Psoas muscle (tissue), 8 donors: ENCODE data around the gene LOXHD1. TPM values are rescaled to one million over a fixed set of nuclear protein-coding genes. Genes with fewer than 3 reads are reported as not detected.

Experiments used
- ATAC-seq, 4 donors: fragments of 200-7000 bp; cut with Tn5 transposase; one replicate each; pipeline ENCODE4 v1.9.1; 2020; ENCODE audit warnings: moderate library complexity in 3 of 4, mild to moderate bottlenecking in 2 of 4
- DNase-seq, 2 donors: peaks; one replicate each; pipeline ENCODE4 v3.0.0-alpha.2; 2020
- H3K27ac ChIP-seq: fragments of 200-600 bp; one replicate; pipeline ENCODE4 v1.8.0; 2022
- H3K27me3 ChIP-seq, 3 donors: fragments of 200-600 bp in 1 of 3; one replicate each; pipeline versions ENCODE4 v1.6.1 to v1.8.0; 2013 to 2022; ENCODE audit warnings: low read length in 2 of 3, mild to moderate bottlenecking in 2 of 3, moderate library complexity in 1 of 3; ENCODE audit not compliant: insufficient read depth in 3 of 3
- H3K36me3 ChIP-seq, 2 donors: fragments of 200-600 bp in 1 of 2; one replicate each; pipeline versions ENCODE4 v1.6.1 to v1.8.0; 2013 to 2022; ENCODE audit warnings: low read depth in 1 of 2, mild to moderate bottlenecking in 1 of 2, moderate library complexity in 1 of 2; ENCODE audit not compliant: insufficient read depth in 1 of 2
- H3K4me1 ChIP-seq: fragments of 200-600 bp; one replicate; pipeline ENCODE4 v1.8.0; 2022
- H3K4me3 ChIP-seq: fragments of 200-600 bp; one replicate; pipeline ENCODE4 v1.8.0; 2022; ENCODE audit warnings: mild to moderate bottlenecking
- H3K9me3 ChIP-seq: fragments of 200-600 bp; one replicate; pipeline ENCODE4 v1.8.0; 2022
- CTCF ChIP-seq: fragments of 200-600 bp; IDR thresholded peaks from one replicate; pipeline ENCODE4 v1.8.0; 2022; ENCODE audit warnings: antibody characterized with exemption
- WGBS, 3 donors: extraction: QIAGEN DNeasy Blood & Tissue Kit; methylation state at CpG; one replicate each; pipeline versions ENCODE4 v1.1.6 to v1.1.7; 2013; 5-methylcytosine and 5-hydroxymethylcytosine counted together
- intact Hi-C, 2 donors: fragments of 100-400 bp; cut with DNase I; formaldehyde crosslinking; loops; one replicate each; pipeline versions ENCODE4 v1.11.0 to v1.14.2; 2022
- polyA plus RNA-seq, 3 donors: library from polyadenylated mRNA; stranded (reverse); fragments of 200-250 nt; gene quantifications; one replicate each; pipeline ENCODE4 v1.2.3, GENCODE V29; 2013
- total RNA-seq, 4 donors: library from RNA; stranded (reverse); fragmentation: NEBNext Ultra II Directional in 2 of 4; extraction: Animal tissue kit (Norgen Biotek cat#: 25700) in 2 of 4; gene quantifications; one replicate each; pipeline versions ENCODE4 v1.2.1 to v1.2.4, GENCODE V29; 2021 to 2023
- donor health status: healthy with polysubstance abuse.
- donor health status: DM: no; HTN: no; CAD: no; lungs with moderate emphysema.
- donor health status: Bipolar disorder and iron deficiency.
- donor health status: healthy.
- donor health status: DM: yes; HTN: yes; CAD: no.
- donor health status: DM: no; HTN: no; CAD: no.
- donor health status: DM: no; HTN: no; CAD: no.
- donor health status: DM: yes; HTN: yes; CAD: no.

Gene LOXHD1
- total and polyA plus RNA-seq, 7 donors, result 0.06 to 0.34 (median 0.12) TPM; not detected in 1

- Histone ChIP-seq H3K4me1 (no peaks in the 10 kb centered on the region), H3K27me3 (no peaks in the 10 kb centered on the region), H3K4me3 (no peak overlapping the region), H3K27ac (no peak overlapping the region), H3K36me3 (no peaks in the 10 kb centered on the region), H3K9me3 (no peaks in the 10 kb centered on the region)
- 60 to 65% (median 64%) methylated on average over 4 of the region's 4 CpGs for WGBS, 3 donors
- ATAC-seq, result no peak
- DNase-seq, result no peak
- intact Hi-C loops, result no loop called here
- TF ChIP-seq CTCF, result no peak
Measured at GRCh38 chr18:46630160-46630559, 26.9 kb downstream of the LOXHD1 start.

DNA sequence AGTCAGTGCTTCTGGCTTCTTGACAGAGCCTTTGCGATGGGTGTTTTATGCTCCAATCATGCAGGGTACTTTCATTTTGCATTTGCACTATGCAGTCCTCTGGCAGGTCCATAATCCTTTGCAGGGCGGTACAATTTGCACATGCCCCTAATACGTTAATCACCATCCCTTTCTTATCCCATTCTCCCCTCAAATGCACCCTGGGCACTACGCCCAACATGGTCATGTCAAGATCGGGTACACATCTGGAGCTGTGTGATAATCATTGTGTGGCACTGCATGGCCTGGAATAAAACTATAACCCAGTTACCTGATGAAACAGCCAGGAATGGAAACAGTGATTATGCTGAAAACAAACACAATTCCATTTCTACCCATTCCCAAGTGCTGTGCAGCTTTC, 27.7 kb downstream of the LOXHD1 start:
- Histone ChIP-seq H3K27ac (no peak overlapping the region), H3K27me3 (no peaks in the 10 kb centered on the region), H3K9me3 (no peaks in the 10 kb centered on the region), H3K36me3 (no peaks in the 10 kb centered on the region), H3K4me3 (no peak overlapping the region), H3K4me1 (no peaks in the 10 kb centered on the region)
- 76 to 78% (median 77%) methylated on average over 5 of the region's 5 CpGs for WGBS, 3 donors
- DNase-seq, result no peak
- TF ChIP-seq CTCF, result no peak
- intact Hi-C loops, result no loop called here
- ATAC-seq, result no peak

DNA sequence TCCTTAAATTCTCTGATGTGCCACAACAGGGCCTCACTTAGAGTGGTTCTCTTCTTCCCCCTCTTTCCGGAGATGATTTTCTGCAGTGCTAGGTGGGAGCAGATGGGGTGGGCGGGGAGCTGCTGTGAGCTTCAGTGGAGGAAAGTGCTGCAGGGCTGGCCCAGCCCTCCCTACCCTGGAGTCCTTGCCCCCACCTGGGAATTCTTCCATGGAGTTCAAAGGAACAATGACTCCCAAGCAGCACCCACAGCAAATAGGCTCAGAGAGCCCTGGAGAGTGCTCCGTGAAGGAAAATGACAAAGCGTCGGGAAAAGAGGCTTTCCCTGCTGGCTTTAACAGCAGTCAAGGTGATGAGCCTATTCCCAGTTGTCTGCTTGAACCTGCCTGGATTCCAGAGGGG, 28.8 kb downstream of the LOXHD1 start:
- intact Hi-C loops, result no loop called here
- ATAC-seq (no peak), DNase-seq (no peak)
- no peak overlapping the region for H3K4me3 ChIP-seq
- H3K27ac ChIP-seq, result no peak overlapping the region
- WGBS, 3 donors, result 75 to 78% (median 77%) methylated on average over 5 of the region's 5 CpGs
- no peak for TF ChIP-seq CTCF
- H3K36me3 ChIP-seq, result no peaks in the 10 kb centered on the region
- no peaks in the 10 kb centered on the region for H3K9me3 ChIP-seq
- no peaks in the 10 kb centered on the region for H3K4me1 ChIP-seq
- no peaks in the 10 kb centered on the region for H3K27me3 ChIP-seq

DNA sequence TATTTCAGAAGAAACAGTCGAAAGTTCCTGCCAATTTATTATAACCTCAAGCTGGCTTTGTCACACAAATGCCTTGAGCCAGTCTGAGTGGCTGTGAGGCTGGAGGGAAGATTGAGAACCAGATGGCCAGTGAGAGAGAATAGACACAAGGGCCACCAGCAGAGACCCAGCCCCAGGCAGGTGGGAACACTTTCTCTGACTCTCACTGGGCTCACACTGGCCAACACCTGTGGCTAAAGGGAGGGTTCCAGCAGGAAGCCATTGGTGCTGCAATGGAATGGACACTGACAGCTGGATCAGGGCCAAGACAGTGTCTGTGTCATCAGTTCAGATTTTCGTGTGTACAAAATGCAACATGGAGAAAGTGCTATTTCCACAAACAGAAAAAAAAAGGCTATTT, 29.9 kb downstream of the LOXHD1 start:
- H3K9me3 ChIP-seq, result no peaks in the 10 kb centered on the region
- no peak overlapping the region for H3K4me3 ChIP-seq
- no peaks in the 10 kb centered on the region for H3K4me1 ChIP-seq
- no peaks in the 10 kb centered on the region for H3K36me3 ChIP-seq
- intact Hi-C loops, result no loop called here
- no peak overlapping the region for H3K27ac ChIP-seq
- no peak for TF ChIP-seq CTCF
- 42 to 56% (median 44%) methylated on average over 2 of the region's 2 CpGs for WGBS, 3 donors
- no peaks in the 10 kb centered on the region for H3K27me3 ChIP-seq
- DNase-seq (no peak), ATAC-seq (no peak)

DNA sequence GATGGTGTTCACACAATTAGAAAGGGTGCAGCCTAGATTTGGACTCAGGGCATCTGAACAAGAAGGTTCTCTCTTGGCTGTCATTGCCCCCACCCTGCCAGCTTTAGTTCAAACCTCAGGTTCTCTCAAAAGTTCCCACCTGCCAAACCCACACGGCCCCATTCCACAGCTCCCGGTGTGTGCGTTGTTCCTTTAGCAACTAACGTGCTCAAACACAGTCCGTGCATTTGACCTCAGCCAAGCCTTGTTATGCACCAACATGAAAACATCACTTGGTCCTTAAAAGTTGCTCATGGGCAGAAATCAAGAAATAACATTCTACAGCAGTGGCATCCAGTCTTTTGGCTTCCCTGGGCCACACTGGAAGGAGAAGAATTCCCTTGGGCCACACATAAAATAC, 32.0 kb downstream of the LOXHD1 start:
- no peaks in the 10 kb centered on the region for H3K9me3 ChIP-seq
- H3K4me1 ChIP-seq, result no peaks in the 10 kb centered on the region
- TF ChIP-seq CTCF, result no peak
- H3K36me3 ChIP-seq, result no peaks in the 10 kb centered on the region
- no peak overlapping the region for H3K4me3 ChIP-seq
- no peaks in the 10 kb centered on the region for H3K27me3 ChIP-seq
- H3K27ac ChIP-seq, result no peak overlapping the region
- 82 to 87% (median 83%) methylated on average over 5 of the region's 5 CpGs for WGBS, 3 donors
- intact Hi-C loops, result no loop called here
- DNase-seq, result no peak
- ATAC-seq, result no peak
